Left renal cortex interstitium (tissue), 4 donors: ENCODE results near the gene WWOX. TPM values are rescaled to one million over a fixed set of nuclear protein-coding genes. Genes with fewer than 3 reads are reported as not detected.
"Not testable (repeated sequence)": the region's sequence is repeated elsewhere in the genome, so short reads cannot be mapped to it uniquely, and the experiment has no call there.

Source experiments
- DNase-seq, 4 donors: peaks; one replicate each; pipeline ENCODE4 v3.0.0-alpha.2; 2013; ENCODE audit warnings: low read depth in 4 of 4, low spot score in 2 of 4, missing footprints in 1 of 4
- polyA plus RNA-seq, 4 donors: library from polyadenylated mRNA; unstranded; fragments of 120-200 nt; gene quantifications; one replicate each; pipeline ENCODE4 v1.2.1, GENCODE V29; 2013; ENCODE audit not compliant: insufficient read length in 4 of 4

Gene WWOX
- polyA plus RNA-seq, 4 donors = 32.7 to 42.3 (median 37.2) TPM

GRCh38 chr16:78686601-78687000, 587.1 kb downstream of the WWOX start:
- no peak for DNase-seq

DNA sequence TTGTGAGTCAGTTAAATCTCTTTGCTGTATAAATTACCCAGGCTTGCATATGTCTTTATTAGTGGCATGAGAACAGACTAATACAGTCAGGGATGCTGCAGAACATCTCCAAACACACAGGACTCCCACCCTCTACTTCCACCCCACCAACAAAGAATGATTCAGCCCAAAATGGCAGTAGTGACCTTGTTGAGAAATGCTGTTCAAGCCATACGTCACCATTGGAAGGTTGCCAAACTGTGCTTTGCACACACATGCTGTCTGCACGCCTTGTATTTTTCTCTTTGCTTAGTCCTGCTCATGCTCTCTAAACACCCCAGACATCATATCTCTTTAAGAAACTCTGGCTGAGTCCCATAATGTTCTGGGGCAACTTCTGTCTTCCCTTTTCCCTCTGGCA, 589.6 kb downstream of the WWOX start:
- DNase-seq = no peak

DNA sequence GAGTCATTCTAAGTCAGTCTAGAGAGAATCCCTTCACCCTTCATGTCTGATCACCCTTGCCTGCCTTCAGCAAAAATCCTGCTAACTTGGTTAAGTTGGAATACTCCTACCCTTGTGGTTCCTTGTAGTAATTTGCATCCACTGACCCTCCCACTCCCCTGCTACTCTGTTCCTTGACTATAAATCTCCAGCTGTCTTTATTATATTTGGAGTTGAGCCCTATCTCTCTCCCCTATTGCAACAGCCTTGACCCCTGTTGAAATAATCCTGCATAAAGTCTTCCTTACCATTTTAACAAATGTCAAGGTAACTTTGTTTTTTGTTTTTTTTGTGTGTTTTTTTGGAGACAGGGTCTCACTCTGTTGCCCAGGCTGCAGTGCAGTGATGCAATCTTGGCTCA, 590.1 kb downstream of the WWOX start:
- DNase-seq = no peak

DNA sequence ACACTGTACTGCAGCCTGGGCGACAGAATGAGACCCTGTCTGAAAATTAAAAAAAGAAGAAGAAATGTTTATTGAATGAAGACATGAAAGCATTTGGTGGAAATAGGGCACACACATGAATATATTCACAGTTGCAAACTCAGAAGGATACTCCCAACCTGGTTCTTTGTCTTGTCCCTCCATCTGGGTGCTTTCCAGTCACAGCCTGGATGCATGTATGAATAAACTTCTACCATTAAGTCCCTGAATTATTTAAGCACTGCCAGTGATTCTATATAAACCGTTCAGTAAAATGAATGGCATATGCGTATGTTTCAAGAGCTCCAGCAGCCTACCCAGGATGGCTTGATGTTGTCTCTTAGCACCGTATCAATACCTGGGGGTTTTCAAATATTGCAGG, 591.1 kb downstream of the WWOX start:
- DNase-seq = no peak

GRCh38 chr16:78691746-78692145, 592.3 kb downstream of the WWOX start:
- not testable (repeated sequence) for DNase-seq

DNA sequence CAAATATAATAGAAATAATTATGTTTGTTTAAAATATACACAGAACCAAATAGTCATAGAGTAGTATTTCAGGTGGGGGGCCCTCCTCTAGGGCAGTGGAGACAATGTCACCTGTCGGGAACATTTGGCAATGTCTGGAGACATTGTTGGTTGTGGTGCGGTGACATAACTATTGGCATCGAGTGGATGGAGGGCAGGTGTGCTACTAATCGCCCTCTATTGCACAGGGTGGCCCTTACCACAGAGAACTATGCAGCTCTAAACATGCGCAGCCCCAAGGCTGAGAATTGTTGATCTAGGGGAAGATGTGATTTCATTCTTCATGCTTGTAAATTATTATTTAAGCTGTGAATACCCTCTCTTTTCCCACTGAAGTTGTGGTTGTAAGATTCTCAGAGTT, 594.0 kb downstream of the WWOX start:
- no peak for DNase-seq

GRCh38 chr16:78694414-78694813, 595.0 kb downstream of the WWOX start:
- no peak for DNase-seq

- DNase-seq = no peak
Observed at GRCh38 chr16:78695391-78695790, 595.9 kb downstream of the WWOX start.

GRCh38 chr16:78696797-78697196, 597.3 kb downstream of the WWOX start:
- DNase-seq = no peak

DNA sequence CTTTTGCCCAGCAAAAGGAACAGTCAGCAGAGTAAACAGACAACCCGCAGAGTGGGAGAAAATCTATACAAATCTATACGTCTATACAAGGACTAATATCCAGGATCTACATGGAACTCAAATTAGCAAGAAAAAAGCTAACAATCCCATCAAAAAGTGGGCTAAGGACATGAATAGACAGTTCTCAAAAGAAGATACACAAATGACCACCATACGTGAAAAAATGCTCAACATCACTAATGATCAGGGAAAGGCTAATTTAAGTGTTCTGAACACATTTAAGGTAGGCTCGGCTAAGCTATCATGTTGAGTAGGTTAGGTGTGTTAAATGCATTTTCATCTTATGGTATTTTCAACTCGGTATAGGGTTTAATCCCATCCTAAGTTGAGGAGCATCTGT, 598.0 kb downstream of the WWOX start:
- no peak for DNase-seq

DNA sequence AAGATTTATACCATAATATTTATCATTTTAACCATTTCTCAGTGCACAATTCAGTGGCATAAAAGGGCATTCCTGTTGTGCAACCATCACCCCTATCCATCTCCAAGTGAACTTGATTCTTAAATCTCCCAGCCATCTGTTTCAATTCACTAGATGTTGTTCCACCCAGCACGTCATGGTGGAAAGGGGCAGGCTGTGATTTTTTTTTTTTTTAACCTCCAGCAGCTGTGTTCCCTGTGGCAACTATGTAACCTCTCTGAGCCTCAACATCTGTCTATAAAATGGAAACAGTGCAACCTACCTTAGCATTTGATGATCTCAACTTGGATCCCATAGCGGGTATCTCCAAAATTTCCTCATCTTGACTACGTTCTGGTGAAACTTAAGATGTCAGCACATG, 604.5 kb downstream of the WWOX start:
- no peak for DNase-seq

GRCh38 chr16:78704416-78704815, 605.0 kb downstream of the WWOX start:
- no peak for DNase-seq

DNA sequence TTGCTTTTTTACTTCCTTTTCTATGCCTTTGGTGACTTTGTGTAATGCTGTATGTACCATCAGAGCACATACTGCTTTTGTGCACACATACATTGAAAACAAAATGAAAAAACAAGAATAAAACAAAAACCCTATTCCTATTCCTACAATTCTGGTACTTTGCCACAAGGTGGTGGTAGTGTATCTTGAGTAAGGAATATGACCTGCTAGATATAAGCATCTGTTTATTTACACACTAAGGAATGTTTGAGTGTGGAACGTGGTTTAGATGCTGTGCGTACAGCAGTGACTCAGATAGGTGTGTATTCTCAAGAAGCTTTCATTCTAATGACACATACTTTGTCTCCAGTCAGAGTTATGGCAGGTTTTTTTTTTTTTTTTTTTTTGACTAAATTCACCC, 606.2 kb downstream of the WWOX start:
- DNase-seq = no peak

DNA sequence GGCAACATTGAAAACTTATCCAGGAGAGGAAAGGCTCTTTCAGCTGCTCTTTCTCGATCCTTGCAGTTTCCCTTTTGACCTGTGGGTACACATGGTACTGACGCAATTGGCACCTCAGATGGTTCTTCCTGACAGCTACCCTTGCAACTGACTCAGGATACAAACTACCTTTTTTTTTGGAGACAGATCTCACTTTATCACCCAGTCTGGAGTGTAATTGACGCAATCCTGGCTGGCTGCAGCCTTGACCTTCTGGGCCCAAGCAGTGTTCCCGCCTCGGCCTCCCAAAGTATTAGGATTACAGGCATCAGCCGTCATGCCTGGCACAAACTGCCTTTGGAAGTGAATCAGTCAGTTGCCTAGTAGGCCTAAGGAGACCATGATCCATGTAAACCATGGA, 607.2 kb downstream of the WWOX start:
- no peak for DNase-seq

GRCh38 chr16:78709137-78709884, 609.9 kb downstream of the WWOX start:
- DNase-seq = no peak

DNA sequence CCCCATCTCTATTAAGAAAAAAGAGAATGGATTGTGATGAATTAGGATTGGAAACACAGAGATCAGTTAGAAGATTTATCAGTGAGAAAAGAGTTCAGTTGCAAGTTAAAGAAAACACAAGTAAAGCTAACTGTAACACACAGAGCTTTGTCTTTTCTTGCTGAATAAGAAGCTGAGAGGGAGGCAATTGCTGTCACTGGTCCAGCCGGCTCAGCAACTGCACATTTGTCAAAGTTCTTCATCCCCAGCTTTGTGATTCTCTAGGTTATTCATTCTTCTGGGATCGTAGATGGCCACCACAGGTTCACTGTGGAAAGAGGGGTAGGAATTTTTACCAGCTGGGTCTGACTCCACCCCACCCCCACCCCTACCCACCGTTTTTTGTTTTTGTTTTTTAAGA, 615.7 kb downstream of the WWOX start:
- DNase-seq = no peak

DNA sequence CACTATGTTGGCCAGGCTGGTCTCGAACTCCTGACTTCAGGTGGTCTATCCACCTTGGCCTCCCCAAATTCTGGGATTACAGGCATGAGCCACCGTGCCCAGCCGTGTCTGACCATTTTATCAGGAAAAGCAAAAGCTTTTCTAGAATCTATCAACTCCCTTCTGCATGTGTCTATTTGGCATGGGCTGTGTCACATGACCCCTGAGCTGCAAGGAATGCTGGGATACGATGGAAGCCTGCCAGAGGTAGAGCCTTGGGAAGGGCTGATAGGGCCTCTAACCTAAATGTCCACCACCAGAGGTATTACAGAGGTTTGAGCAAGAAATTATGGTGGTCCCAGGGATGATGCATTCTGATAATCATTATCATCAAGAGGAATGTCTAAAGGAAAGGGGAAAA, 616.2 kb downstream of the WWOX start:
- no peak for DNase-seq

DNA sequence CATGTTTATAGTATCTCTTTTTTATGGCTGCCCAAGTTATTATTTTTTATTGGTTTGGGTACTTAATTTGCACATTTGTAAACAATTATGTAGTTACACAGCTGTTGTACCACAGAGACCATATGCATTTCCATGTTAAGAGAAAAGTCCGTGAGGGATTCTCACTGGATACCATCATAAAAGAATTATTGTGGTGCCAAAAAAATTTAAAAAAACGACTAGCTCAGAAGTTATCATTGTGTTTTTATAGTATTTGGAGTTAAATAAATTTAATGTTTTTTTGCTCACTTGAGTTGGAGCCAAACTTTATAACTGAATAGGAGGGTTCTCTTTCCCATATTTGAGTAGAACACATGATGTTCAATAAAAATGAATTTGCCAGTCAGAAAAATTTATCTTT, 618.7 kb downstream of the WWOX start:
- DNase-seq = no peak

DNA sequence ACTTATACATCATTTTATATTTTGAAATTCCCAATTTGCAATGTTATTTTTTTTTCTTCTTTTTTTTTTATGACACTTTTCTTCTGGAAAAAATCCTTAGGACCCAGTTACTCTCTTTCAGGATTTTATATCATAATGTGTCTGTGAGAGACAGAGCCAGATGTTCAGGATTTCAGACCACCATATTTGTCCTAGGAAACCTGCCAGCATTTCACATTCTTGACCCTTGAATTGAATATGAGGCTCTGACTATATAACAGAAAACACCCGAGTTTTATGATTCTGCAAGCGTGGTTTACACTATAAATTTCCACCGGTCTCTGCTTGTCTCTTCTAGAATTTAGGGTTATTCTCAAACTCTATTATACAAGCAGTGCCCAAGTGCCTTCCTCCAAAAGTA, 621.0 kb downstream of the WWOX start:
- DNase-seq = peak in 2 of 4 donors; percentile 19 to 21

GRCh38 chr16:78727536-78727935, 628.1 kb downstream of the WWOX start:
- no peak for DNase-seq

GRCh38 chr16:78729687-78730086, 630.2 kb downstream of the WWOX start:
- no peak for DNase-seq

DNA sequence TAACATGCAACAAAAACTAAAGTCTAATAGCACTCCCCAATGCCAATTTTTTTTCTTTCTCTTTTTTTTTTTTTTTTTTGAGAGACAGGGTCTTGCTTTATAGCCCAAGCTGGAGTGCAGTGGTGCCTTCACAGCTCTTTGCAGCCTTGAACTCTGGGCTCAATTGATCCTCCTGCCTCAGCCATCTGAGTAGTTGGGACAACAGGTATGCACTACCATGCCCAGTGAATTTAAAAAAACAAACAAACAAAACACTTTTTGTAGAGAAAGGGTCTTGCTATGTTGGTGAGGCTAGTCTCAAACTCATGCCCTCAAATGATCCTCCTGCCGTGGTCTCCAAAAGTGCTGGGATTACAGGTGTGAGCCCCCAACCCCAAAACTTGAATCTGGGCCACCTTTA, 632.3 kb downstream of the WWOX start:
- DNase-seq = no peak

DNA sequence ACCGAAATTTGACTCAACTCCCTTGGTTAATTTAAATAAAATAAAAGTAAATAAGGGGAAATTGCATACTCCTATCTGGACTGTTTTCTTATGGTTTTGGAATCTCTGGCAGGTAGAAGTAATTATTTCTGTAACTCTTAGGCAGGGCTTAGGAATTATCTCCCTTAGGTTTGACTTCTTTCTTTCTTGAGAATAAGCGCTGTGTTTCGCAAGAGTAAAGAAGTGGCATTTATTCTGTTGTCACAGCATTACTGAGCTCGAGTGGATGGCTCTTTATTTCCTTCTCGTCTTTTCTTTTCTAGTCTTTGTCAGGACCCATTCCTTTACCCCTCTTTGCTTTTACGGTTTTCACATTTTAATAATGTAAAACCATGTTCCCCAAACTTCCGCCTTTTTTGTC, 633.2 kb downstream of the WWOX start:
- DNase-seq = no peak
